Measurements from ENCODE around the gene FAIM2. TPM values are rescaled to one million over a fixed set of nuclear protein-coding genes. Genes with fewer than 3 reads are reported as not detected.

FAIM2 gene
- total RNA-seq, 1 experiment from 2014 or later: 0.22 TPM

- CTCF ChIA-PET: interaction anchor here (0.5 to 2.8 kb wide), 11 partner anchors 8 to 123 kb away, joined by 3 to 12 read pairs (median 5); partner anchors contain the start of genes NCKAP5L and TMBIM6
Observed at GRCh38 chr12:49843411-49843810, 60.3 kb downstream of the FAIM2 start.

GRCh38 chr12:49842519-49843352 is 61.0 kb downstream of the FAIM2 start, which contains the start of gene BCDIN3D:
Gene BCDIN3D, minus strand, starts transcription at chr12:49843106. Its CDS starts 19 bp downstream, at chr12:49843087.
- H3K4me1 Mint-ChIP-seq: peaks cover 13% of the 10 kb centered on the region
- ATAC-seq: peak; percentile 82
- H3K27me3 Mint-ChIP-seq (ENCODE audit: low read depth): peaks cover 23% of the 10 kb centered on the region
- peak within 1 kb of the TSS; percentile 92 for H3K4me3 Mint-ChIP-seq
- H3K36me3 Mint-ChIP-seq: no peaks in the 10 kb centered on the region
- CTCF ChIA-PET: interaction anchor here (0.5 to 2.8 kb wide), 12 partner anchors 9 to 124 kb away, joined by 3 to 12 read pairs (median 4); partner anchors contain the start of genes NCKAP5L and TMBIM6
- peak; percentile 79 for DNase-seq (ENCODE audit: low spot score)
- peak within 1 kb of the TSS; percentile 98 for H3K27ac Mint-ChIP-seq
- POLR2A ChIA-PET: interaction anchor here (0.8 kb wide), 1 partner anchor 144 kb away, joined by 3 read pairs; no protein-coding TSS in a partner anchor
- peaks cover 4% of the 10 kb centered on the region for H3K9me3 Mint-ChIP-seq
- TF ChIP-seq GTF2I (CRISPR knock-in tag; conservative IDR thresholded peaks at IDR 0.05): no peak
- TF ChIP-seq ARID4B (CRISPR knock-in tag; IDR thresholded peaks at IDR 0.05; ENCODE audit: borderline replicate concordance): peak; percentile 32; the same call in 1 of the 2 replicates
- no peak for TF ChIP-seq ZNF121 (CRISPR knock-in tag; IDR thresholded peaks at IDR 0.05)
- TF ChIP-seq TEAD4 (CRISPR knock-in tag; IDR thresholded peaks at IDR 0.05): no peak
- TF ChIP-seq PREB (CRISPR knock-in tag; IDR thresholded peaks at IDR 0.05; ENCODE audit: borderline replicate concordance): no peak
- TF ChIP-seq ZNF425 (CRISPR knock-in tag; conservative IDR thresholded peaks at IDR 0.05): no peak
- TF ChIP-seq E2F5 (CRISPR knock-in tag; IDR thresholded peaks at IDR 0.05): 0 out of 2 replicates have a peak, but pooled peaks have one; percentile 32
- TF ChIP-seq ELF4 (CRISPR knock-in tag; IDR thresholded peaks at IDR 0.05; ENCODE audit: low read depth): no peak

More at GRCh38 chr12:49843411-49843810, 60.3 kb downstream of the FAIM2 start:
- peaks cover 13% of the 10 kb centered on the region for H3K4me1 Mint-ChIP-seq
- H3K4me3 Mint-ChIP-seq: peak overlapping the region; percentile 92
- H3K27ac Mint-ChIP-seq: peak overlapping the region; percentile 98
- H3K36me3 Mint-ChIP-seq: no peaks in the 10 kb centered on the region
- ATAC-seq: no peak
- no peak for TF ChIP-seq ZMAT4 (CRISPR knock-in tag; IDR thresholded peaks at IDR 0.05)
- no peak for TF ChIP-seq OVOL2 (CRISPR knock-in tag; IDR thresholded peaks at IDR 0.05; ENCODE audit: borderline replicate concordance)
- no peak for TF ChIP-seq ZNF532 (CRISPR knock-in tag; IDR thresholded peaks at IDR 0.05; ENCODE audit: borderline replicate concordance)
- POLR2A ChIA-PET: interaction anchor here (0.8 kb wide), 1 partner anchor 145 kb away, joined by 3 read pairs; no protein-coding TSS in a partner anchor
- no peak for DNase-seq (ENCODE audit: low spot score)
- peaks cover 4% of the 10 kb centered on the region for H3K9me3 Mint-ChIP-seq
- H3K27me3 Mint-ChIP-seq (ENCODE audit: low read depth): peaks cover 30% of the 10 kb centered on the region
